ENCODE results near the gene ABCA2. TPM values are rescaled to one million over a fixed set of nuclear protein-coding genes. Genes with fewer than 3 reads are reported as not detected.

ABCA2 gene
- total RNA-seq, 1 experiment from 2014 or later, result 114 TPM

GRCh38 chr9:136969150-136969549 is 58.9 kb downstream of the ABCA2 start (continued):
- no peak for TF ChIP-seq REST (IDR thresholded peaks at IDR 0.05; ENCODE audit: low read depth)
- TF ChIP-seq CEBPB (IDR thresholded peaks at IDR 0.05; ENCODE audit: low read depth), result no peak
- TF ChIP-seq SIN3A (IDR thresholded peaks at IDR 0.05; ENCODE audit: low read depth), result no peak
- no peak for TF ChIP-seq POLR2AphosphoS5 (IDR thresholded peaks at IDR 0.05; ENCODE audit: low read depth, low read length)
- TF ChIP-seq YY1 (IDR thresholded peaks at IDR 0.05; ENCODE audit: extremely low read depth, insufficient replicate concordance, low read depth, low read length), result no peak
- no peak for TF ChIP-seq ATF3 (IDR thresholded peaks at IDR 0.05)
- no peak for TF ChIP-seq EGR1 (IDR thresholded peaks at IDR 0.05; ENCODE audit: low read depth)
- TF ChIP-seq TCF7L2 (IDR thresholded peaks at IDR 0.05; ENCODE audit: borderline replicate concordance, extremely low read depth, insufficient read depth, insufficient read length), result no peak
- no peak for TF ChIP-seq SP1 (IDR thresholded peaks at IDR 0.05; ENCODE audit: low read depth)

GRCh38 chr9:136968333-136969127 is 59.5 kb downstream of the ABCA2 start:
- H3K9me2 ChIP-seq (ENCODE audit: insufficient read depth), result no peaks in the 10 kb centered on the region
- CTCF ChIA-PET, result no interaction called here
- H3K27ac ChIP-seq (ENCODE audit: low read depth, low read length), result no peak overlapping the region; the same call in 1 of the 2 replicates
- no peaks in the 10 kb centered on the region for H3K9me3 ChIP-seq (ENCODE audit: control insufficient read depth in 1 of 2, insufficient read depth in 1 of 2, low read depth in 1 of 2, low read length in 2 of 2)
- H3K27me3 ChIP-seq (ENCODE audit: insufficient read depth, low read length), result no peaks in the 10 kb centered on the region
- H3K36me3 ChIP-seq (ENCODE audit: control insufficient read depth in 1 of 2, insufficient read depth in 2 of 2, low read length in 2 of 2), result no peaks in the 10 kb centered on the region
- H4K20me1 ChIP-seq (ENCODE audit: insufficient read depth), result no peaks in the 10 kb centered on the region
- no peak overlapping the region for H3K9ac ChIP-seq (ENCODE audit: low read length)
- no peaks in the 10 kb centered on the region for H3K79me2 ChIP-seq (ENCODE audit: insufficient read depth, low read length)
- DNase-seq (ENCODE audit: low read depth, low spot score) (no peak), ATAC-seq (no peak)
- no peak overlapping the region for H3K4me3 ChIP-seq (replicated peaks in 1 of 2; ENCODE audit: low read depth in 1 of 2, low read length in 2 of 2)
- RAD21 ChIA-PET (ENCODE audit: low non-redundant PET in 1 of 2, low total read pairs in 2 of 2, uncharacterized antibody in 2 of 2, unreplicated experiment in 2 of 2), result no interaction called here
- peaks cover 11 to 24% of the 10 kb centered on the region in 2 experiments for H3K4me1 ChIP-seq (ENCODE audit: control insufficient read depth in 1 of 2, insufficient read depth in 2 of 2, low read length in 2 of 2)
- intact Hi-C loops (cut with micrococcal nuclease), result no loop called here
- no peak overlapping the region for H3K4me2 ChIP-seq (ENCODE audit: low read length)
- POLR2A ChIA-PET, result interaction anchor here (1.2 kb wide), 1 partner anchor 10 kb away, joined by 5 read pairs; no protein-coding TSS in a partner anchor
- no TSS peak for BruUV-seq (replicated peaks)
- H2AFZ ChIP-seq (ENCODE audit: low read depth, low read length, poor library complexity, severe bottlenecking), result no peak overlapping the region
- no peak for TF ChIP-seq ZFX (IDR thresholded peaks at IDR 0.05)
- no peak for TF ChIP-seq EZH2phosphoT487 (IDR thresholded peaks at IDR 0.05; ENCODE audit: borderline replicate concordance)
- no peak for TF ChIP-seq FOSL1 (IDR thresholded peaks at IDR 0.05; ENCODE audit: low read depth)
- TF ChIP-seq JUND (IDR thresholded peaks at IDR 0.05), result no peak
- TF ChIP-seq SP1 (IDR thresholded peaks at IDR 0.05; ENCODE audit: low read depth), result no peak
- TF ChIP-seq POLR2A (IDR thresholded peaks at IDR 0.05; ENCODE audit: borderline replicate concordance, extremely low read depth, insufficient read depth, insufficient read length), result no peak
- no peak for TF ChIP-seq TCF7L2 (IDR thresholded peaks at IDR 0.05; ENCODE audit: borderline replicate concordance, extremely low read depth, insufficient read depth, insufficient read length)
- no peak for TF ChIP-seq POLR2AphosphoS5 (IDR thresholded peaks at IDR 0.05; ENCODE audit: low read depth, low read length)
- no peak for TF ChIP-seq CEBPB (IDR thresholded peaks at IDR 0.05; ENCODE audit: low read depth)
- TF ChIP-seq YY1 (IDR thresholded peaks at IDR 0.05; ENCODE audit: extremely low read depth, insufficient replicate concordance, low read depth, low read length), result no peak
- no peak for TF ChIP-seq ELF1 (IDR thresholded peaks at IDR 0.05; ENCODE audit: borderline replicate concordance, low read depth)
- no peak for TF ChIP-seq RAD21 (IDR thresholded peaks at IDR 0.05; ENCODE audit: low read depth)
- no peak for TF ChIP-seq SRF (IDR thresholded peaks at IDR 0.05; ENCODE audit: low read depth)
- no peak for TF ChIP-seq ATF3 (IDR thresholded peaks at IDR 0.05)
- no peak for TF ChIP-seq CBX3 (IDR thresholded peaks at IDR 0.05; ENCODE audit: low read depth)
- TF ChIP-seq EGR1 (IDR thresholded peaks at IDR 0.05; ENCODE audit: low read depth), result no peak
- no peak for TF ChIP-seq EZH2 (IDR thresholded peaks at IDR 0.05)

Measured in HCT116 (cell line).